Thoracic aorta (tissue), 2 donors: ENCODE results near the gene POU2F3. TPM values are rescaled to one million over a fixed set of nuclear protein-coding genes. Genes with fewer than 3 reads are reported as not detected.

Experiments used
- ATAC-seq: fragments of 150-250 bp; one replicate; pipeline ENCODE4 v1.8.0; 2017; ENCODE audit warnings: low read depth; ENCODE audit not compliant: insufficient number of reproducible peaks, low FRiP score
- DNase-seq: peaks from one replicate; pipeline ENCODE4 v3.0.0-alpha.2; 2020; ENCODE audit warnings: low spot score
- H3K27ac ChIP-seq, 2 donors: fragments of 200-600 bp; sonication (generic); 1 replicate in 1 of 2; 2 replicates in 1 of 2; pipeline ENCODE4 v1.5.1; 2016; ENCODE audit warnings: mild to moderate bottlenecking in 2 of 2, moderate library complexity in 2 of 2
- H3K27me3 ChIP-seq: fragments of 200-600 bp; sonication (generic); replicated peaks from 2 replicates; pipeline ENCODE4 v1.6.0; 2016; ENCODE audit warnings: mild to moderate bottlenecking; ENCODE audit not compliant: insufficient read depth
- H3K36me3 ChIP-seq: fragments of 200-600 bp; sonication (generic); one replicate; pipeline ENCODE4 v1.5.1; 2016
- H3K4me1 ChIP-seq, 2 donors: fragments of 200-600 bp; sonication (generic); 1 replicate in 1 of 2; 2 replicates in 1 of 2; pipeline versions ENCODE4 v1.5.1 to v1.6.0; 2016; ENCODE audit warnings: low read depth in 2 of 2, mild to moderate bottlenecking in 1 of 2; ENCODE audit not compliant: control insufficient read depth in 1 of 2
- H3K4me3 ChIP-seq: fragments of 200-600 bp; sonication (generic); 2 replicates; pipeline ENCODE4 v1.5.1; 2016; ENCODE audit warnings: mild to moderate bottlenecking
- H3K9me3 ChIP-seq: fragments of 200-600 bp; sonication (generic); 2 replicates; pipeline ENCODE4 v1.5.1; 2016
- total RNA-seq, 2 donors: library from RNA; depleted of rRNA; stranded (reverse); fragments of >200 nt; gene quantifications; one replicate each; pipeline versions ENCODE4 v1.1.0 to v1.2.3, GENCODE V29; 2016
- TF ChIP-seq, protein P1 (sequence below): fragments of 200-600 bp; sonication (generic); IDR thresholded peaks from one replicate; pipeline ENCODE4 v1.5.1; 2019; ENCODE audit warnings: antibody characterized with exemption

POU2F3 gene
- total RNA-seq, 2 donors from 2014 or later: not detected

DNA sequence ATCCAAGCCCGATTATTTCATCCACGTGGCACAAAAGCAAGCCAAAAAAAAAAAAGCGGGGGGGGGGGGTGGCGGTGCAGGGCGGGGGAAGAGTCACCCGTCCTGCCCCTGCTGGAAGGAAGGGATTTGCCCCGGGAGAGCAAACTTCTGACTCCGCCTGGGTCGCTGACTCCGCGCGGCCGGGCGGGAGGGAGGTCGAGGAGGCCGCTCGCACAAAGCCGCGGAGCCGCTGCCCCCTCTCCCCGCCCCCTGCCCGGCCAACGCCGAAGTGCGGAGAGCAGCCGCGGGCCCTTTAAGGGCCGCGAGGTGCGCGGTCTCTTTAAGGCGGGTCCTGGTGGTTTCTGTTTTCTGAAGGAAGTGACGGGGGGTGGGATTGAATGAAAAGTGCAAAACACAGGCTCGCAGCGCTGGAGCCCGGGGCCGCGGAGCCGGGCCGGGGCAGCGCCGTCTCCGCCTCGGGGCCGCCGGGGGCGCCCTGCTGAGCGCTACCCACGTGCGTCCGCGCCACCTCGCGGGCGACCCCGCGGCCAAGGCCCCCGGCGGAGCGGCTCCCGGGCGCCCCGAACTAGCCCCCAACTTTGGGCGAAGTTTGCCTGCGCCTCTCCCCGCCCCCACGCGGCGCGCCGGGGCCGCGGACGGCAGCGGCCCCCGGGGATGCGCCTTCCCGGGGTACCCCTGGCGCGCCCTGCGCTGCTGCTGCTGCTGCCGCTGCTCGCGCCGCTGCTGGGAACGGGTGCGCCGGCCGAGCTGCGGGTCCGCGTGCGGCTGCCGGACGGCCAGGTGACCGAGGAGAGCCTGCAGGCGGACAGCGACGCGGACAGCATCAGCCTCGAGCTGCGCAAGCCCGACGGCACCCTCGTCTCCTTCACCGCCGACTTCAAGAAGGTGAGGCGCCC, 29.1 kb upstream of the POU2F3 start, which contains the start of gene OAF:
OAF (plus strand) TSS at position 407 of the 896 bp plus-strand sequence; CDS start at position 655, 248 bp downstream.
- Histone ChIP-seq H3K9me3 (no peaks in the 10 kb centered on the region), H3K27ac (no peak within 1 kb of the TSS), H3K4me3 (peak within 1 kb of the TSS; percentile 91), H3K4me1 (peaks cover 4 to 15% of the 10 kb centered on the region in 2 donors), H3K36me3 (no peaks in the 10 kb centered on the region), H3K27me3 (no peaks in the 10 kb centered on the region)
- TF ChIP-seq, protein P1, sequence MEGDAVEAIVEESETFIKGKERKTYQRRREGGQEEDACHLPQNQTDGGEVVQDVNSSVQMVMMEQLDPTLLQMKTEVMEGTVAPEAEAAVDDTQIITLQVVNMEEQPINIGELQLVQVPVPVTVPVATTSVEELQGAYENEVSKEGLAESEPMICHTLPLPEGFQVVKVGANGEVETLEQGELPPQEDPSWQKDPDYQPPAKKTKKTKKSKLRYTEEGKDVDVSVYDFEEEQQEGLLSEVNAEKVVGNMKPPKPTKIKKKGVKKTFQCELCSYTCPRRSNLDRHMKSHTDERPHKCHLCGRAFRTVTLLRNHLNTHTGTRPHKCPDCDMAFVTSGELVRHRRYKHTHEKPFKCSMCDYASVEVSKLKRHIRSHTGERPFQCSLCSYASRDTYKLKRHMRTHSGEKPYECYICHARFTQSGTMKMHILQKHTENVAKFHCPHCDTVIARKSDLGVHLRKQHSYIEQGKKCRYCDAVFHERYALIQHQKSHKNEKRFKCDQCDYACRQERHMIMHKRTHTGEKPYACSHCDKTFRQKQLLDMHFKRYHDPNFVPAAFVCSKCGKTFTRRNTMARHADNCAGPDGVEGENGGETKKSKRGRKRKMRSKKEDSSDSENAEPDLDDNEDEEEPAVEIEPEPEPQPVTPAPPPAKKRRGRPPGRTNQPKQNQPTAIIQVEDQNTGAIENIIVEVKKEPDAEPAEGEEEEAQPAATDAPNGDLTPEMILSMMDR: peak; percentile 17
- DNase-seq (no peak), ATAC-seq (no peak)

- ATAC-seq: no peak
These were observed 28.2 kb upstream of the POU2F3 start for GRCh38 chr11:120211522-120212258.

DNA sequence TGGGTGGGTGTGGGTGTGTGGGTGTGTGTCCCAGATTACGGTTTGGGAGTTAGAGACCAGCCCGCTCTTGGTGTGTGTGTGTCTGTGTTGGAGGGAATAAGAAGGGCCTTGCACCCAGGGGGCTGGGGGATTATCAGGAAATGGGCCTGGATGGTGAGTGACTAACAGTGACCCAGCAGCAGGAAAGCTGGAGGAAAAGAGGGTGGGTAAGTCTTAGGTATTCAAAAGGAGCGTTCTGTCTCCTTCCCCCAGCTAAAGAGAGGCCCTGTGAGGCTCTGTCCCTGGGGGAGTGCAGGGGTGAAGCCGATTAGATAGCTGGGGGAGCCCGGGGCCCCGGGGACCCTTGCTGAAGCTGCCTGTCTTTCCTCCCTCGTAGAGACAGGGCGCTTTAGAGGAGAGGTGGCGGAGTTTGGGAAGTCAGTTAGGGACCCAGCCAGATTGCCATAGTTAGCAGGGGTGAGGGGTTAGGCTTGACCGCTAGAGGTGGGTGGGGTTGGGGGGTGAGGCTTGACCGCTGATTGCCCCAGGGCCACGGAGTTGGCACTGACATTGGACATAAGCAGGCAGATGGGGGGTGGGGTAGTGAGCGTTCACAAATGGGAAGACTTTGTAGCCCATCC, 27.6 kb upstream of the POU2F3 start:
- ATAC-seq (no peak), DNase-seq (no peak)
- H3K36me3 ChIP-seq: no peaks in the 10 kb centered on the region
- H3K9me3 ChIP-seq: no peaks in the 10 kb centered on the region
- TF ChIP-seq, protein P1: no peak
- H3K27ac ChIP-seq: no peak overlapping the region
- no peaks in the 10 kb centered on the region for H3K27me3 ChIP-seq
- H3K4me1 ChIP-seq: peaks cover 4 to 15% of the 10 kb centered on the region in 2 donors
- H3K4me3 ChIP-seq: no peak overlapping the region

More at GRCh38 chr11:120211522-120212258, 28.2 kb upstream of the POU2F3 start:
- no peaks in the 10 kb centered on the region for H3K36me3 ChIP-seq
- peak overlapping the region; percentile 91 for H3K4me3 ChIP-seq
- TF ChIP-seq, protein P1: no peak
- peaks cover 4 to 15% of the 10 kb centered on the region in 2 donors for H3K4me1 ChIP-seq
- no peaks in the 10 kb centered on the region for H3K27me3 ChIP-seq
- H3K9me3 ChIP-seq: no peaks in the 10 kb centered on the region
- DNase-seq: no peak
- no peak overlapping the region for H3K27ac ChIP-seq

DNA sequence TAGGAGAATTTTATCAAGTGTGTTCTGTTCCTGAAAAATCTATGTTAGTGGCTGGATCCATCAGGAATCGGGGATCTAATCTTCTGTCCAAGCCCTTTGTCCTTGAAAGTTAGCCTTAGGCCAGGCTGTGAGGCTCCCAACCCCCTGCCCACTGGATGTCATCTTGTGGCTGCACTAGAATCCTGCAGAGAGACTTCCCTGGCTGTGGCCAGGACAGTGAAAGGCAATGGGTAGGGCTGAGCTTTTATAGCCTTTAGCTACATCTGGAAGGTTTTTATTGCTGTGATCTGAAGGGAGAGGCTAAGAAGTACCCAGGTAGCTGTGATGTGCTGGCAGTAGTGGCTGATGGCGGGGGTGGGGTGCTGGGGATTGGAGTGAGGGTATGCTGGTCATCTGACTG, 27.0 kb upstream of the POU2F3 start:
- no peak overlapping the region for H3K4me3 ChIP-seq
- no peaks in the 10 kb centered on the region for H3K9me3 ChIP-seq
- no peak for DNase-seq
- TF ChIP-seq, protein P1: no peak
- no peak overlapping the region for H3K27ac ChIP-seq
- no peak for ATAC-seq
- peaks cover 4 to 20% of the 10 kb centered on the region in 2 donors for H3K4me1 ChIP-seq
- no peaks in the 10 kb centered on the region for H3K36me3 ChIP-seq
- no peaks in the 10 kb centered on the region for H3K27me3 ChIP-seq

- ATAC-seq: no peak
- TF ChIP-seq, protein P1: no peak
- H3K27me3 ChIP-seq: no peaks in the 10 kb centered on the region
- H3K27ac ChIP-seq: no peak overlapping the region
- no peak for DNase-seq
- no peaks in the 10 kb centered on the region for H3K36me3 ChIP-seq
- H3K4me1 ChIP-seq: peaks cover 10 to 32% of the 10 kb centered on the region in 2 donors
- no peaks in the 10 kb centered on the region for H3K9me3 ChIP-seq
- no peak overlapping the region for H3K4me3 ChIP-seq
These were observed 25.4 kb upstream of the POU2F3 start for GRCh38 chr11:120214581-120214980.
